K562 treated with DMSO at 1 percent for 24 hours (cell line): Measurements from ENCODE around the gene MPLKIP. TPM values are rescaled to one million over a fixed set of nuclear protein-coding genes. Genes with fewer than 3 reads are reported as not detected.

Experiments used
- total RNA-seq: library from RNA; unstranded; fragments of 300-600 nt; gene quantifications from 2 replicates; pipeline ENCODE4 v1.2.3, GENCODE V29; 2022; ENCODE audit warnings: low read depth; ENCODE audit not compliant: insufficient read depth

The MPLKIP gene
- total RNA-seq, result 85.2 and 108 TPM in 2 replicates

DNA sequence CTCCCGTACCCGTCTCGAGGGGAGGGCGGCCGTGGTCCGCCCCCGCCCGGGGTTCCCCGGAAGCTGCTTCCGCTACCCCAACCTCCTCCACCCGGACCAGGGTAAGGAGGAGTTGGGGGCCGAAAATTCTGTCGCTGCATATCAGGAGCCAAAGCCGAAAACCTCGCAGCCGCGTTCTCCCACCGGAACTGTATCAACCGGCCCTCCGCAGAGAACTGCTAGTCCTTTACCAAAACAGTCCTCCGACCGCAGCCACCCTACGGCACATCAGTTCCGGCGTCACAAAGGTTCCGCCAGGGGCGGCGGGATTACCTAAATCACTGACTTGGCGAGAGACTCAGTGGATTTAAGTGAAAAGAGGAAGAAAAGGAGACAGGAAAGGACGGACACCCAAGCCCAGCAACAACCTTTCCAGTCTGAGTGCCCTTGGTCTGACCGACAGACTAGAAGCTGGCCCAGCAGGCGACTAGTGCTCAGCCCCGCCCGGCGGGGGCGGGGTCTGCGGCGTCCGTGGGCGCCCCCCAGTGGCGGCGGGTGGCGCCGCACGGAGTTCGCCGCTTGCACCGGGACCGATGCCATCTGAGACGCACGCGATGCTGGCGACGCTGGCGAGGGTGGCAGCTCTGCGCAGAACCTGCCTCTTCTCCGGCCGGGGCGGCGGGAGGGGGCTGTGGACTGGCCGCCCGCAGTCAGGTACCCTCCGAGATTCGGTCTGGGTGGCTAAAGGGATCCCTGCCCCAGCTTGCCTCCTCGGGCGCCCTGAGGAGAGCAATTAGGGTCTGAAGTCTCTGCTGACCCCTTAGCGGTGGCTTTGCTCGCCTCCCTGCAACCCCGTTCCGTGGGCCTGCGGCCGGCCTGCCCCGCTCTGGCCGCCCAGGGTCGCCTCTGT is at the start of gene MPLKIP, which contains the start of gene SUGCT:
Gene MPLKIP, minus strand, starts transcription at position 195 of the 889 bp plus-strand sequence. Its CDS starts 55 bp downstream, at position 140.
Gene SUGCT, plus strand, starts transcription at position 578 of the 889 bp plus-strand sequence.

Other genes with a start within 250 kb of the MPLKIP start
- 19.9 and 20.9 TPM in 2 replicates for gene CDK13, start 184.4 kb downstream of the MPLKIP start, total RNA-seq
- 1.2 TPM in 1 of 2 replicates, not detected in the other for gene SUGCT, start 383 bp upstream of the MPLKIP start, total RNA-seq